ENCODE results near the gene CEP76.

- TF ChIP-seq, protein P1, sequence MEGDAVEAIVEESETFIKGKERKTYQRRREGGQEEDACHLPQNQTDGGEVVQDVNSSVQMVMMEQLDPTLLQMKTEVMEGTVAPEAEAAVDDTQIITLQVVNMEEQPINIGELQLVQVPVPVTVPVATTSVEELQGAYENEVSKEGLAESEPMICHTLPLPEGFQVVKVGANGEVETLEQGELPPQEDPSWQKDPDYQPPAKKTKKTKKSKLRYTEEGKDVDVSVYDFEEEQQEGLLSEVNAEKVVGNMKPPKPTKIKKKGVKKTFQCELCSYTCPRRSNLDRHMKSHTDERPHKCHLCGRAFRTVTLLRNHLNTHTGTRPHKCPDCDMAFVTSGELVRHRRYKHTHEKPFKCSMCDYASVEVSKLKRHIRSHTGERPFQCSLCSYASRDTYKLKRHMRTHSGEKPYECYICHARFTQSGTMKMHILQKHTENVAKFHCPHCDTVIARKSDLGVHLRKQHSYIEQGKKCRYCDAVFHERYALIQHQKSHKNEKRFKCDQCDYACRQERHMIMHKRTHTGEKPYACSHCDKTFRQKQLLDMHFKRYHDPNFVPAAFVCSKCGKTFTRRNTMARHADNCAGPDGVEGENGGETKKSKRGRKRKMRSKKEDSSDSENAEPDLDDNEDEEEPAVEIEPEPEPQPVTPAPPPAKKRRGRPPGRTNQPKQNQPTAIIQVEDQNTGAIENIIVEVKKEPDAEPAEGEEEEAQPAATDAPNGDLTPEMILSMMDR (IDR thresholded peaks at IDR 0.05), result no peak
- TF ChIP-seq POLR2A (IDR thresholded peaks at IDR 0.05), result no peak
These were observed 8.9 kb upstream of the CEP76 start for GRCh38 chr18:12711446-12711845.

Measured in Peyer's patch (tissue), 4 donors.